Thoracic aorta (tissue), 2 donors: Measurements from ENCODE around the gene BMP2K. TPM values are rescaled to one million over a fixed set of nuclear protein-coding genes. Genes with fewer than 3 reads are reported as not detected.
"Not testable (repeated sequence)": the region's sequence is repeated elsewhere in the genome, so short reads cannot be mapped to it uniquely, and the experiment has no call there.

Source experiments
- ATAC-seq: fragments of 150-250 bp; one replicate; pipeline ENCODE4 v1.8.0; 2017; ENCODE audit warnings: low read depth; ENCODE audit not compliant: insufficient number of reproducible peaks, low FRiP score
- DNase-seq: peaks from one replicate; pipeline ENCODE4 v3.0.0-alpha.2; 2020; ENCODE audit warnings: low spot score
- H3K27ac ChIP-seq, 2 donors: fragments of 200-600 bp; sonication (generic); 1 replicate in 1 of 2; 2 replicates in 1 of 2; pipeline ENCODE4 v1.5.1; 2016; ENCODE audit warnings: mild to moderate bottlenecking in 2 of 2, moderate library complexity in 2 of 2
- H3K27me3 ChIP-seq: fragments of 200-600 bp; sonication (generic); replicated peaks from 2 replicates; pipeline ENCODE4 v1.6.0; 2016; ENCODE audit warnings: mild to moderate bottlenecking; ENCODE audit not compliant: insufficient read depth
- H3K36me3 ChIP-seq: fragments of 200-600 bp; sonication (generic); one replicate; pipeline ENCODE4 v1.5.1; 2016
- H3K4me1 ChIP-seq, 2 donors: fragments of 200-600 bp; sonication (generic); 1 replicate in 1 of 2; 2 replicates in 1 of 2; pipeline versions ENCODE4 v1.5.1 to v1.6.0; 2016; ENCODE audit warnings: low read depth in 2 of 2, mild to moderate bottlenecking in 1 of 2; ENCODE audit not compliant: control insufficient read depth in 1 of 2
- H3K4me3 ChIP-seq: fragments of 200-600 bp; sonication (generic); 2 replicates; pipeline ENCODE4 v1.5.1; 2016; ENCODE audit warnings: mild to moderate bottlenecking
- H3K9me3 ChIP-seq: fragments of 200-600 bp; sonication (generic); 2 replicates; pipeline ENCODE4 v1.5.1; 2016
- total RNA-seq, 2 donors: library from RNA; depleted of rRNA; stranded (reverse); fragments of >200 nt; gene quantifications; one replicate each; pipeline versions ENCODE4 v1.1.0 to v1.2.3, GENCODE V29; 2016
- TF ChIP-seq, protein P1 (sequence below): fragments of 200-600 bp; sonication (generic); IDR thresholded peaks from one replicate; pipeline ENCODE4 v1.5.1; 2019; ENCODE audit warnings: antibody characterized with exemption

The BMP2K gene
- total RNA-seq, 2 donors from 2014 or later: 41.8 to 74.4 TPM

DNA sequence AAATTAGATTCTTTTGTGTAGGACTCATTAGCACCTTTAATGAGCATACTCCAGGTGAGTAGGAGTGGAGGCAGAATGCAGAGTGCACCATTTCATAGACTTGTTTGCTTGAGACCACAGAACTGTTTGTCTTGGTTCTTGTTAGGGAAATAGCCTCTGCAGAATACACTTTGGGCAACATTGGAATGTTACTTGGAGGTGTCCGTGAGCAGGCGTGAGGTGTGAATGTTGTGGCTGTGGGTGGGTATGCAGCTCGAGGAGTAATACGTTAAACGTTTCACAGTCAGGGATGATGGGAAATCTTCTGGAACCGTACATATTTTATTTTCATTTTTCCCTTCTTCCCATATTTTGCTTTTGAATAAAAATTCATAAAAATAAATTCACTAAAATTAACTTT, 131.5 kb downstream of the BMP2K start:
- Histone ChIP-seq H3K27ac (no peak overlapping the region), H3K36me3 (peaks cover 5% of the 10 kb centered on the region), H3K9me3 (no peaks in the 10 kb centered on the region), H3K4me3 (no peak overlapping the region), H3K27me3 (no peaks in the 10 kb centered on the region), H3K4me1 (no peaks in the 10 kb centered on the region)
- ATAC-seq: no peak
- no peak for DNase-seq
- TF ChIP-seq, protein P1, sequence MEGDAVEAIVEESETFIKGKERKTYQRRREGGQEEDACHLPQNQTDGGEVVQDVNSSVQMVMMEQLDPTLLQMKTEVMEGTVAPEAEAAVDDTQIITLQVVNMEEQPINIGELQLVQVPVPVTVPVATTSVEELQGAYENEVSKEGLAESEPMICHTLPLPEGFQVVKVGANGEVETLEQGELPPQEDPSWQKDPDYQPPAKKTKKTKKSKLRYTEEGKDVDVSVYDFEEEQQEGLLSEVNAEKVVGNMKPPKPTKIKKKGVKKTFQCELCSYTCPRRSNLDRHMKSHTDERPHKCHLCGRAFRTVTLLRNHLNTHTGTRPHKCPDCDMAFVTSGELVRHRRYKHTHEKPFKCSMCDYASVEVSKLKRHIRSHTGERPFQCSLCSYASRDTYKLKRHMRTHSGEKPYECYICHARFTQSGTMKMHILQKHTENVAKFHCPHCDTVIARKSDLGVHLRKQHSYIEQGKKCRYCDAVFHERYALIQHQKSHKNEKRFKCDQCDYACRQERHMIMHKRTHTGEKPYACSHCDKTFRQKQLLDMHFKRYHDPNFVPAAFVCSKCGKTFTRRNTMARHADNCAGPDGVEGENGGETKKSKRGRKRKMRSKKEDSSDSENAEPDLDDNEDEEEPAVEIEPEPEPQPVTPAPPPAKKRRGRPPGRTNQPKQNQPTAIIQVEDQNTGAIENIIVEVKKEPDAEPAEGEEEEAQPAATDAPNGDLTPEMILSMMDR: no peak

DNA sequence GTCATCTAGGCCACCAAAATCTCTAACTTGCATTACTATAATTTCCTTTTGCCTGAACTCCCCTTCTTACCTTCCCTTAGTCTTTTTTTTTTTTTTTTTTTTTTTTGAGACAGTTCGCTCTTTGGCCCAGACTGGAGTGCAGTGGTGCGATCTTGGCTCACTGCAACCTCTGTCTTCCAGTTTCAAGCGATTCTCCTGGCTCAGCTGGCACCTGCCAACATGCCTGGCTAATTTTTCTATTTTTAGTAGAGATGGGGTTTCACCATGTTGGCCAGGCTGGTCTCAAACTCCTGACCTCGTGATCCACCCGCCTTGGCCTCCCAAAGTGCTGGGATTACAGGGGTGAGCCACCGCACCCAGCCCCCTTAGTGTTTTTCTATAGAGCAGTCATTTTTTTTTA, 132.8 kb downstream of the BMP2K start:
- H3K4me3 ChIP-seq, DNase-seq, ATAC-seq, H3K9me3 ChIP-seq, H3K36me3 ChIP-seq, H3K4me1 ChIP-seq, H3K27ac ChIP-seq, H3K27me3 ChIP-seq: not testable (repeated sequence)

DNA sequence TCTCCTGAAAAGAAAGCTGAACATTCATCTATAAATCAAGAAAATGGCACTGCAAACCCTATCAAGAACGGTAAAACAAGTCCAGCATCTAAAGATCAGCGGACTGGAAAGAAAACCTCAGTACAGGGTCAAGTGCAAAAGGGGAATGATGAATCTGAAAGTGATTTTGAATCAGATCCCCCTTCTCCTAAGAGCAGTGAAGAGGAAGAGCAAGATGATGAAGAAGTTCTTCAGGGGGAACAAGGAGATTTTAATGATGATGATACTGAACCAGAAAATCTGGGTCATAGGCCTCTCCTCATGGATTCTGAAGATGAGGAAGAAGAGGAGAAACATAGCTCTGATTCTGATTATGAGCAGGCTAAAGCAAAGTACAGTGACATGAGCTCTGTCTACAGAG, 134.5 kb downstream of the BMP2K start:
- no peak overlapping the region for H3K4me3 ChIP-seq
- no peak for DNase-seq
- ATAC-seq: no peak
- no peak overlapping the region for H3K27ac ChIP-seq
- peaks cover 5% of the 10 kb centered on the region for H3K36me3 ChIP-seq
- H3K27me3 ChIP-seq: no peaks in the 10 kb centered on the region
- no peaks in the 10 kb centered on the region for H3K9me3 ChIP-seq
- TF ChIP-seq, protein P1: no peak
- H3K4me1 ChIP-seq: no peaks in the 10 kb centered on the region

DNA sequence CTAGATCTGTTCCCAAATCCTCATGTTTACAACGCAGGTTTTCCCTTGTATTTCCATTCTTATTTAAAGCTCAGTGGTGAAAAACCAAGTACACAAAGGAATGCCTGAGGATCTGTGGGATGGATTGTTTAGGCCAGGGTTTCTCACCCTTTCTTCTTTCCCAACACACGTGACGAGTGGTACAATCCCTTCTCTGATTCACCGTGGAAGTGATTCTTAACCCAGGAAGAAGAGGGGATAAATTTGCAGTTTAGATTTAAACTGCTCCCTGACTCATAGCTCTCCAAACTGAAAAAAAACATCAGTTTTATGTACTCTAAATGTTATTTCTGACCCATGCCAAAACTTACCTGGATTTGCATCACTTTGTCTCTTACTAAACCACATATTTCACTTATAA, 146.1 kb downstream of the BMP2K start:
- Histone ChIP-seq H3K27ac (no peak overlapping the region), H3K4me1 (no peaks in the 10 kb centered on the region), H3K36me3 (no peaks in the 10 kb centered on the region), H3K4me3 (no peak overlapping the region), H3K27me3 (no peaks in the 10 kb centered on the region), H3K9me3 (no peaks in the 10 kb centered on the region)
- TF ChIP-seq, protein P1: no peak
- DNase-seq (no peak), ATAC-seq (no peak)

DNA sequence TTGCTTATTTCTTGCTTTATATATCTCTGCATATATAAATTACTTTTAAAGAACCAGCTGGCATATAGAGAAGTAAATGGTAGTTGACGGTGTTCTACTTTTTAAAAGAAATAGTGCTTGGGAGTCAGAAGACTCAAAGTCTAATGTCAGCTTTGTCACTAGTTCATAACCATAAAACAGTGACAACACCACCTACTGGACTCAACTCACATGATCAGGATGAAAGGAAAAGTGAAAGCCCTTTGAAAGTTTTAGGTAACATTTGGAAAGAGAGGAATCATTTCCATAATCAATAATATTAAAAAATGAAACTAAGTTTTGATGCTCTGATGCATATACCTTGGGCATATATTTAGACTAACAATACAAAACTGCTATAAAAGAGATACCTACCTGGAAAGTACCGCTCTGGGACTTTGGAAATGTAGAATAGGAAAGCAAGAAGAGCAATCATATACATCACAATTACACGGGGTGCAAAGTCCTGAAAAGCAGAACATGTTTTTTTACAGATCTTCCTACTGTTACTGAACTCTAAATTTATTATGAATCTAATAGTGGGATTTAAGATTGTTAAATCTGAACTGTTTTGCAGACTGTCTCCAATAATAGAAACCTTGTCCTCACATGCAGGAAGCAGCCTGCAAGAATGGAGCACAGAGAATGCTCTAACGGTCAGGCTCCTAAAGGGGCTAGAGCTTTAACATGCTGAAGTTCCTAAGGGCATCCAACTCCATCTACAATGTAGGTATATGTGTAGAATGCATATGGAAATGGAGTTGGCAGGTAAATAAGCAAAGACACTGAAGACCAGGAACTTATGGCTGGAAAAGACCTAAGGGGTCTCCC, 147.5 kb downstream of the BMP2K start:
- DNase-seq (no peak), ATAC-seq (no peak)
- H3K36me3 ChIP-seq: no peaks in the 10 kb centered on the region
- no peak overlapping the region for H3K4me3 ChIP-seq
- no peaks in the 10 kb centered on the region for H3K4me1 ChIP-seq
- H3K9me3 ChIP-seq: no peaks in the 10 kb centered on the region
- no peak overlapping the region for H3K27ac ChIP-seq
- TF ChIP-seq, protein P1: no peak
- H3K27me3 ChIP-seq: no peaks in the 10 kb centered on the region

DNA sequence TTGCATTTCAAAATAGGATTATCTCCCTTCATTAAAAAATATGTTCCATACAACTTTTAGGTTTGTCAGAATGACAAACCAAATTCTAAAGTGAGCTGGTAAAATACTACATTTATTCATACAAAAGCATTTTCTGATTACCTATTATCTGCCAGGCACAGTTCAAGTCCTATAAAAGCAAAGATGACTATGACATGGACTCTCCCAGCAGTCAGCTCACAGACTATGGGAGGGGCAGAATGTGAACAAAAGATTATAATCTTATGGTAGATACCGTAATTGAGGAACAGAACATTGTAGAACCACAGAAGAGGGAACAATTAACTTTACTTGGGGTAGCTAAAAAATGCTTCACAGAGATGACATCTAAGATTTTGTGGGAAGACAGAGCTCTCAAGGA, 150.7 kb downstream of the BMP2K start:
- H3K27me3 ChIP-seq: no peaks in the 10 kb centered on the region
- H3K4me3 ChIP-seq: no peak overlapping the region
- no peaks in the 10 kb centered on the region for H3K36me3 ChIP-seq
- H3K9me3 ChIP-seq: no peaks in the 10 kb centered on the region
- no peak overlapping the region for H3K27ac ChIP-seq
- TF ChIP-seq, protein P1: no peak
- ATAC-seq (no peak), DNase-seq (no peak)
- no peaks in the 10 kb centered on the region for H3K4me1 ChIP-seq
